Left cardiac atrium (tissue), 4 donors: ENCODE results near the gene TRUB2. TPM values are rescaled to one million over a fixed set of nuclear protein-coding genes. Genes with fewer than 3 reads are reported as not detected.
"Not testable (repeated sequence)": the region's sequence is repeated elsewhere in the genome, so short reads cannot be mapped to it uniquely, and the experiment has no call there.

Experiments
- ATAC-seq, 2 donors: fragments of 200-7000 bp; cut with Tn5 transposase; one replicate each; pipeline ENCODE4 v1.9.1; 2020; ENCODE audit warnings: mild to moderate bottlenecking in 2 of 2, moderate library complexity in 2 of 2
- DNase-seq: peaks from one replicate; pipeline ENCODE4 v3.0.0-alpha.2; 2020
- intact Hi-C, 2 donors: fragments of 100-400 bp; cut with DNase I; formaldehyde crosslinking; loops; one replicate each; pipeline versions ENCODE4 v1.14.1 to v1.15.1; 2022 to 2023
- total RNA-seq, 2 donors: library from RNA; stranded (reverse); fragmentation: NEBNext Ultra II Directional; extraction: Animal tissue kit (Norgen Biotek cat#: 25700); gene quantifications; one replicate each; pipeline ENCODE4 v1.2.1, GENCODE V29; 2021
- donor health status: DM: no; HTN: yes; CAD: no.
- donor health status: DM: no; HTN: yes; CAD: no; lungs with severe emphysema.
- donor health status: DM: yes; HTN: yes; CAD: no.
- donor health status: Dilated cardiomyopathy.

Gene TRUB2
- total RNA-seq, 2 donors from 2014 or later: 23.0 to 26.6 TPM

DNA sequence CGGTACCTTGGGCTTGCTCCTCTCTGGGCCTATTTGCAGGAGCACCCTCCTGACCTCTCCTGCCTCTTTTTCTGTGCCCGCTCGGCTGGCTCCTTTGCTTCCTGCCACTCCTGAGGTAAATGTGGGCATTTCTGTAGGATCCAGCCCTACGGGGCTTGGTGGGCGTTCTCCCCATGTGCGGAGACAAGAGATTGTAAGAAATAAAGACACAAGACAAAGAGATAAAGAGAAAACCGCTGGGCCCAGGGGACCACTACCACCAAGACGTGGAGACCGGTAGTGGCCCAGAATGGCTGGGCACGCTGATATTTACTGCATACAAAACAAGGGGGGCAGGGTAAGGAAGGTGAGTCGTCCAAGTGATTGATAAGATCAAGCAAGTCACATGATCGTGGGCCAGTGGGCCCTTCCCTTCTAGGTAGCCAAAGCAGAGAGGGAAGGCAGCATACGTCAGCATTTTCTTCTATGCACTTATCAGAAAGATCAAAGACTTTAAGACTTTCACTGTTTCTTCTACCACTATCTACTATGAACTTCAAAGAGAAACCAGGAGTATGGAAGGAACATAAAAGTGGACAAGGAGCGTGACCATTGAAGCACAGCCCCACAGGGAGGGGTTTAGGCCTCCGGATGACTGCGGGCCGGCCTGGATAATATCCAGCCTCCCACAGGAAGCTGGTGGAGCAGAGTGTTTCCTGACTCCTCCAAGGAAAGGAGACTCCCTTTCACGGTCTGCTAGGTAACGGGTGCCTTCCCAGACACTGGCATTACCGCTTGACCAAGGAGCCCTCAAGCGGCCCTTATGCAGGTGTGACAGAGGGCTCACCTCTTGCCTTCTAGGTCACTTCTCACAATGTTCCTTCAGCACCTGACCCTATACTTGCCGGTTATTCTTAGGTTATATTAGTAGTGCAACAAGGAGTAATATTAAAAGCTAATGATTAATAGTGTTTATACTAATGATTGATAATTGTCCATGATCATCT is 42.9 kb downstream of the TRUB2 start:
- ATAC-seq: not testable (repeated sequence)
- DNase-seq: peak; percentile 58

GRCh38 chr9:128276574-128277270 is 45.5 kb downstream of the TRUB2 start:
- peak; percentile 46 for DNase-seq
- intact Hi-C loops: loop anchor here in 1 of 2 donors (5.0 kb wide), 1 partner anchor 46 kb away; the partner anchor contains the start of genes COQ4 and TRUB2
- peak; percentile 21 to 41 for ATAC-seq

More for the DNA sequence above, 42.9 kb downstream of the TRUB2 start:
- intact Hi-C loops: loop anchor here in 1 of 2 donors (5.0 kb wide), 1 partner anchor 43 kb away; the partner anchor contains the start of genes COQ4 and TRUB2

DNA sequence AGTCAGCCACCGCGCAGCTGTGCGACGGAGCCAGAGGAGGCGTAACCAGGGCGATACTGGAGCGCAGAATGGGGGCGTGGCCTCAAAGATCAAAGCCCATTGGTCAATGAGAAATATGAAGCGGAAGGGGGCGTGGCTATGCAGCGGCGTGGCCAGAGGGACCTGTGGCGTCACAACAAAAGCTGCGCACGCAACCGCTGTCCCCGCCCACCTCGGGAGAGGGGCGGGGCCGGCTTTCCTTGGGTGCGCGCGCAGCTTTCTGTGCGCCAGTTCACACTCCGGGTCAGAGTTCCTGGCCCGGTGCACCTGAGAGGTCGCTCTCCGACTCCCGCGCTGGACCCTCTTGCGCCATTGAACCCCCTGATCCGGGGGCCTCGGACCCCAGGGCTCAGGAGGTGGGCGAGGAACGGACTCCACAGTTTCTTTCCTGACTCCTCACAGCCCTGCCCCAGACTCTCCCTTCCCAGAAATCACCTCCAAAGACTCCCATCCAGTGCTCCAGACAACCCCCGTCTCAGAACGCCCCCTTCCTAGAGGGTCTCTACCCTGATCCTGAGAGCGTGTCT is 46.2 kb downstream of the TRUB2 start, which contains the start of gene SWI5:
SWI5 (plus strand) TSS at position 269 of the 566 bp plus-strand sequence.
- intact Hi-C loops: loop anchor here in 1 of 2 donors (5.0 kb wide), 1 partner anchor 46 kb away; the partner anchor contains the start of genes COQ4 and TRUB2
- ATAC-seq: peak; percentile 95 to 98
- peak; percentile 100 for DNase-seq

- DNase-seq (peak; percentile 65), ATAC-seq (peak; percentile 60 to 78)
- intact Hi-C loops: loop anchor here in 1 of 2 donors (5.0 kb wide), 1 partner anchor 47 kb away; the partner anchor contains the start of genes COQ4 and TRUB2
Measured at GRCh38 chr9:128275198-128276007, 46.8 kb downstream of the TRUB2 start, which contains the start of gene GOLGA2. GOLGA2 (minus strand) TSS chr9:128276007; CDS start chr9:128275976, 31 bp downstream.

DNA sequence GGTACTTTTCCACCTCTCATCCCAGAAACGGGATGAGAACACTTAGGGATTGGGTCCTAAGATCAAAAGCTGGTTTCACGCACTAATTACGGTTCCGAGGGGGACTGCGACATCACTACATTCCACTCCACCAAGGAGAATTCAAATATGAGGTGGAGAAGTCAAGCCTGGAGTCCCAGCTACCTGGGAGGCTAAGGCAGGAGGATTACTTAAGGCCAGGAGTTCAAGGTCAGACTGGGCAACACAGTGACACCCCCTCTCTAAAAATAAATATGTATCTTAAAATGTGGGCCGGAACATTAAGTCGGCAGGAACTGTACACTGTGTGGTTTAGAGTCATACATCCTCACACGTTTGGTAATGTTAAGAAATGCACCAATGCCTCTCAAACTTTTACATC is 48.0 kb downstream of the TRUB2 start:
- ATAC-seq (no peak), DNase-seq (no peak)
- intact Hi-C loops: no loop called here

- no peak for DNase-seq
- intact Hi-C loops: no loop called here
- ATAC-seq: no peak
Measured at GRCh38 chr9:128271512-128271911, 50.7 kb downstream of the TRUB2 start.

DNA sequence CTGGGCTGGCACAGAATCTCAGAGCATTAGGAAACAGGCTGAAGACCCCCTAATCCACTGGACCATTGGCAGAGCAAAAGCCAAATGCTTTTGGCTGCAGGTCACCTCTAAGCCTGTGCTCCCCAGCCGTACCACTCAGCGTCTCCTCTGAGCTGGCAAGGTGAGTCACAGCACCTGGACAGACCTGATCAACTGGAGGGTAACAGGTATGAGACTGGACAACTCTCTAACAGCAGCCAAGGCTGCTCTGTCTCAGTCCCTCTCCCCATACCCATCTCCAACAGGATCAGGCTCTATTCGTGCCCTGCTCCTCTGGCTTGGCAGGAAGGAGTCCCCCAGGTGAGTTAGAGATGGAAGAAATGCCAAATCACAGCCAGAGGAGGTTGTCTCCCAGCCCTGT is 51.1 kb downstream of the TRUB2 start:
- DNase-seq (no peak), ATAC-seq (no peak)
- intact Hi-C loops: no loop called here

DNA sequence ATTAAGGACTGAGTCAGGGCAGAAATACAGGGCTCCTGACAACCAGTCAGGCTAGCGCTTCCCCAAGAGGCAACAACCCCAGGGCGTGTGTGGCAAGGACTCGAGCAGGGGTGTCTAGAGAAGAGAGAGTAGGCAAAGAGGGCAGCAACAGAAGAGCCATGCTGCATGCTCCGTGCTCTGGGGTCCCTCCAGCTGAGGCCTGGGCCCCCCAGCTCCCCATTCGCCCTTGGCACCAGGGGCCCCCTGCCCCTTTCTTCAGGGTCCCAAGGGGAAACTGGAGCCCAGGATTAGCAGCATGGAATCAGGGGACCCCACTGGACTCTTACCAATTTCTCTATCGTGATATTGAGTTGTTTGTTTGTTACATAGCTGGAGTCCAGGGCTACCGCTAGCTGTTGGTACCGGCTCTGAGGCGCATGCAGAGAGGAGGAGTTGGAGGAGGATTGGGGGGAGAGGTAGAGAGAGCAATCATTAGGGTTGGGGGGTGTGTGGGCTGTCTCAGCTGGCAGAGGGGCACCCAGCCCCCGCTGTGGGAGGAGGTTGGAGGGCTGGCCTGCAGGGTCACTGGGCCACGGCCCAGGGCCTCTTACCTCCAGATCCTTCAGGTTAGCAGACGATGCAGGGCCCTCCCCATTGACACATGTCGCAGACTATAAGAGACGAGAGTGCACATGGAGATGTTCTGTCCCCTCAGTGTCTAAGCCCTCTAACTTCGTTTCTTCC is 55.2 kb downstream of the TRUB2 start:
- DNase-seq: no peak
- intact Hi-C loops: no loop called here
- no peak for ATAC-seq

- intact Hi-C loops: no loop called here
- ATAC-seq (peak; percentile 41 to 60), DNase-seq (no peak)
Measured at GRCh38 chr9:128265348-128265847, 56.8 kb downstream of the TRUB2 start.

- intact Hi-C loops: no loop called here
- DNase-seq (no peak), ATAC-seq (no peak)
Measured at GRCh38 chr9:128262687-128263086, 59.6 kb downstream of the TRUB2 start.

GRCh38 chr9:128260340-128260739 is 61.9 kb downstream of the TRUB2 start:
- DNase-seq (no peak), ATAC-seq (no peak)
- intact Hi-C loops: no loop called here

DNA sequence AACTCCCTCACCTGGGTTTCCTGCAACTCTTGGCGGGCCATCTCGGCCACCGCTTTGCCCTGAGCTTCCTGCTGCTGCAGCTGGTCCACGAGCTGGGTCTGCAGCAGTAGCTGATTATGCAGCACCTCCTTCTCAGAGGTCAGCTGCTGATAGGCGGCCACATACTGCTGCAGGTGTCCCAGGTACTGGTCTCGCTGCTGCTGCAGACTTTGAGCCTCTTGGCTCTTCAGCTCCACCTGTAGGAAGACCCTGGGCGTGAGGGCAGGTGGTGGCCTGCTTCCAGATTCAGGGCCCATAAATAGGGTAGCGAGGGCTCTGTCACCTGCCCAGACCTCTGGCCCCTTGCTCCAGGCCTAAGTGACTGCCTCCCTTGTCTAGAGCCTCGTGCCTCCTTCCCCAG is 63.1 kb downstream of the TRUB2 start:
- intact Hi-C loops: no loop called here
- DNase-seq (no peak), ATAC-seq (no peak)

GRCh38 chr9:128258326-128258725 is 63.9 kb downstream of the TRUB2 start:
- ATAC-seq: no peak
- intact Hi-C loops: no loop called here
- DNase-seq: no peak

GRCh38 chr9:128257907-128258306 is 64.3 kb downstream of the TRUB2 start:
- intact Hi-C loops: no loop called here
- DNase-seq: no peak

GRCh38 chr9:128257086-128257825 is 65.0 kb downstream of the TRUB2 start:
- intact Hi-C loops: no loop called here
- no peak for DNase-seq
- ATAC-seq: no peak

More at GRCh38 chr9:128257907-128258306, 64.3 kb downstream of the TRUB2 start:
- ATAC-seq: no peak
